Measurements from ENCODE around the gene SLC44A4.
A peak's percentile ranks its signal among the peaks of the same experiment; 100 is the strongest.

Gene SLC44A4

DNA sequence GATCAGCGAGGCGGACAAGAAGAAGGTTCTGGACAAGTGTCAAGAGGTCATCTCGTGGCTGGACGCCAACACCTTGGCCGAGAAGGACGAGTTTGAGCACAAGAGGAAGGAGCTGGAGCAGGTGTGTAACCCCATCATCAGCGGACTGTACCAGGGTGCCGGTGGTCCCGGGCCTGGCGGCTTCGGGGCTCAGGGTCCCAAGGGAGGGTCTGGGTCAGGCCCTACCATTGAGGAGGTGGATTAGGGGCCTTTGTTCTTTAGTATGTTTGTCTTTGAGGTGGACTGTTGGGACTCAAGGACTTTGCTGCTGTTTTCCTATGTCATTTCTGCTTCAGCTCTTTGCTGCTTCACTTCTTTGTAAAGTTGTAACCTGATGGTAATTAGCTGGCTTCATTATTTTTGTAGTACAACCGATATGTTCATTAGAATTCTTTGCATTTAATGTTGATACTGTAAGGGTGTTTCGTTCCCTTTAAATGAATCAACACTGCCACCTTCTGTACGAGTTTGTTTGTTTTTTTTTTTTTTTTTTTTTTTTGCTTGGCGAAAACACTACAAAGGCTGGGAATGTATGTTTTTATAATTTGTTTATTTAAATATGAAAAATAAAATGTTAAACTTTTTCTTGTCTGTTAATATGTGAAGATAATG is 49.0 kb downstream of the SLC44A4 start:
- peak overlapping the region; percentile 87 for H3K27ac ChIP-seq (ENCODE audit: low read length)
- DNase-seq (no peak), ATAC-seq (ENCODE audit: insufficient read depth, low read depth) (no peak)
- peaks cover 54% of the 10 kb centered on the region for H3K4me1 ChIP-seq (ENCODE audit: insufficient read depth, low read length)
- H3K4me2 ChIP-seq (ENCODE audit: insufficient read depth, low read length): peak overlapping the region; percentile 72
- no peaks in the 10 kb centered on the region for H3K9me3 ChIP-seq (ENCODE audit: insufficient read depth, low read length, severe bottlenecking)
- TF ChIP-seq EZH2 (IDR thresholded peaks at IDR 0.05; ENCODE audit: borderline replicate concordance, low read depth, low read length, severe bottlenecking): no peak
- TF ChIP-seq, protein P1, sequence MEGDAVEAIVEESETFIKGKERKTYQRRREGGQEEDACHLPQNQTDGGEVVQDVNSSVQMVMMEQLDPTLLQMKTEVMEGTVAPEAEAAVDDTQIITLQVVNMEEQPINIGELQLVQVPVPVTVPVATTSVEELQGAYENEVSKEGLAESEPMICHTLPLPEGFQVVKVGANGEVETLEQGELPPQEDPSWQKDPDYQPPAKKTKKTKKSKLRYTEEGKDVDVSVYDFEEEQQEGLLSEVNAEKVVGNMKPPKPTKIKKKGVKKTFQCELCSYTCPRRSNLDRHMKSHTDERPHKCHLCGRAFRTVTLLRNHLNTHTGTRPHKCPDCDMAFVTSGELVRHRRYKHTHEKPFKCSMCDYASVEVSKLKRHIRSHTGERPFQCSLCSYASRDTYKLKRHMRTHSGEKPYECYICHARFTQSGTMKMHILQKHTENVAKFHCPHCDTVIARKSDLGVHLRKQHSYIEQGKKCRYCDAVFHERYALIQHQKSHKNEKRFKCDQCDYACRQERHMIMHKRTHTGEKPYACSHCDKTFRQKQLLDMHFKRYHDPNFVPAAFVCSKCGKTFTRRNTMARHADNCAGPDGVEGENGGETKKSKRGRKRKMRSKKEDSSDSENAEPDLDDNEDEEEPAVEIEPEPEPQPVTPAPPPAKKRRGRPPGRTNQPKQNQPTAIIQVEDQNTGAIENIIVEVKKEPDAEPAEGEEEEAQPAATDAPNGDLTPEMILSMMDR (IDR thresholded peaks at IDR 0.05; ENCODE audit: borderline replicate concordance, extremely low read depth, low read length, poor library complexity, severe bottlenecking): peak; percentile 65
- no peaks in the 10 kb centered on the region; the same call in 1 of the 2 replicates for H4K20me1 ChIP-seq (ENCODE audit: insufficient read depth, low read length)
- H3K36me3 ChIP-seq (ENCODE audit: insufficient read depth, low read length): no peaks in the 10 kb centered on the region; the same call in 1 of the 2 replicates
- peaks cover 47% of the 10 kb centered on the region for H3K79me2 ChIP-seq (ENCODE audit: insufficient read depth, low read length)
- H3K27me3 ChIP-seq (ENCODE audit: insufficient read depth, low read length, poor library complexity): no peaks in the 10 kb centered on the region
- peak overlapping the region; percentile 69 for H3K9ac ChIP-seq (ENCODE audit: low read depth, low read length)
- peak overlapping the region; percentile 62 to 73; a peak in 3 of 4 replicates for H3K4me3 ChIP-seq (ENCODE audit: low read depth in 1 of 2, low read length in 2 of 2)
- 0 out of 2 replicates have a peak overlapping the region, but pooled peaks have one; percentile 65 for H2AFZ ChIP-seq (ENCODE audit: low read depth, low read length)

GRCh38 chr6:31827286-31828079 is 51.3 kb downstream of the SLC44A4 start, which contains the start of gene HSPA1B:
HSPA1B (plus strand) TSS chr6:31827738; CDS start chr6:31827951, 213 bp downstream.
- Histone ChIP-seq H3K9ac (ENCODE audit: low read depth, low read length) (peak within 1 kb of the TSS; percentile 85), H3K4me2 (ENCODE audit: insufficient read depth, low read length) (peak within 1 kb of the TSS; percentile 93), H3K27me3 (ENCODE audit: insufficient read depth, low read length, poor library complexity) (no peaks in the 10 kb centered on the region), H3K9me3 (ENCODE audit: insufficient read depth, low read length, severe bottlenecking) (no peaks in the 10 kb centered on the region), H3K4me1 (ENCODE audit: insufficient read depth, low read length) (peaks cover 46% of the 10 kb centered on the region), H3K27ac (ENCODE audit: low read length) (peak within 1 kb of the TSS; percentile 89), H3K4me3 (ENCODE audit: low read depth in 1 of 2, low read length in 2 of 2) (peak within 1 kb of the TSS; percentile 32 to 69; a peak in 3 of 4 replicates), H3K79me2 (ENCODE audit: insufficient read depth, low read length) (peaks cover 29% of the 10 kb centered on the region), H2AFZ (ENCODE audit: low read depth, low read length) (peak within 1 kb of the TSS; percentile 83), H3K36me3 (ENCODE audit: insufficient read depth, low read length) (no peaks in the 10 kb centered on the region), H4K20me1 (ENCODE audit: insufficient read depth, low read length) (no peaks in the 10 kb centered on the region; the same call in 1 of the 2 replicates)
- peak; percentile 97 for DNase-seq
- TF ChIP-seq EZH2 (IDR thresholded peaks at IDR 0.05; ENCODE audit: borderline replicate concordance, low read depth, low read length, severe bottlenecking): no peak
- TF ChIP-seq, protein P1 (IDR thresholded peaks at IDR 0.05; ENCODE audit: borderline replicate concordance, extremely low read depth, low read length, poor library complexity, severe bottlenecking): no peak
- ATAC-seq (ENCODE audit: insufficient read depth, low read depth): peak; percentile 84

DNA sequence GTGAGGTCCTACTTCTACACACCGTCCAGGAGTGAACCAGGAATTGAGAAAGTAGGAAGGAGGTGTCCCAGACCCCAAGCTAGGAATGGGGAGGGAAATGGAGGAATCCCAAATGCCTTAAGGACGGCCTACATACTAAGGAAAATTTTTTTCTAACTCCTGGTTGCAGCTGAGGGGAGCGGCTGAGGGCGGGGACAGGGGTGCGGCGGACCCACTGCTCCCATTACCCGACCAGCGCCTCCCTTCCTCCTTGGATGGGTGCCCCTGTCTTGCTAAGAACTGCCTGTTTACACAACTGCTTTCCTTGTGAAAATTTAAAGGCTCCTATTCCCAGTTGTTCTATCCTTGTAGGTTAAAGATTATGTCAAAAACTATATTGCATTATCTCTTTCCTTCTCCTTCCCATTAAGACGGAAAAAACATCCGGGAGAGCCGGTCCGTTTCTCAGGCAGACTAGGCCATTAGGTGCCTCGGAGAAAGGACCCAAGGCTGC is 52.0 kb downstream of the SLC44A4 start:
- Histone ChIP-seq H3K79me2 (ENCODE audit: insufficient read depth, low read length) (peaks cover 31% of the 10 kb centered on the region), H3K27me3 (ENCODE audit: insufficient read depth, low read length, poor library complexity) (no peaks in the 10 kb centered on the region), H3K4me3 (ENCODE audit: low read depth in 1 of 2, low read length in 2 of 2) (peak overlapping the region; percentile 32 to 69; a peak in 3 of 4 replicates), H3K27ac (ENCODE audit: low read length) (peak overlapping the region; percentile 89), H3K4me1 (ENCODE audit: insufficient read depth, low read length) (peaks cover 48% of the 10 kb centered on the region), H4K20me1 (ENCODE audit: insufficient read depth, low read length) (no peaks in the 10 kb centered on the region; the same call in 1 of the 2 replicates), H3K9me3 (ENCODE audit: insufficient read depth, low read length, severe bottlenecking) (no peaks in the 10 kb centered on the region), H3K4me2 (ENCODE audit: insufficient read depth, low read length) (peak overlapping the region; percentile 93), H2AFZ (ENCODE audit: low read depth, low read length) (peak overlapping the region; percentile 83), H3K36me3 (ENCODE audit: insufficient read depth, low read length) (no peaks in the 10 kb centered on the region), H3K9ac (ENCODE audit: low read depth, low read length) (peak overlapping the region; percentile 85)
- ATAC-seq (ENCODE audit: insufficient read depth, low read depth): peak; percentile 43
- peak; percentile 70 for DNase-seq
- TF ChIP-seq, protein P1 (IDR thresholded peaks at IDR 0.05; ENCODE audit: borderline replicate concordance, extremely low read depth, low read length, poor library complexity, severe bottlenecking): no peak
- TF ChIP-seq EZH2 (IDR thresholded peaks at IDR 0.05; ENCODE audit: borderline replicate concordance, low read depth, low read length, severe bottlenecking): no peak

Measured in DND-41 (cell line).